ENCODE data around the gene TJP2.

TJP2 gene

DNA sequence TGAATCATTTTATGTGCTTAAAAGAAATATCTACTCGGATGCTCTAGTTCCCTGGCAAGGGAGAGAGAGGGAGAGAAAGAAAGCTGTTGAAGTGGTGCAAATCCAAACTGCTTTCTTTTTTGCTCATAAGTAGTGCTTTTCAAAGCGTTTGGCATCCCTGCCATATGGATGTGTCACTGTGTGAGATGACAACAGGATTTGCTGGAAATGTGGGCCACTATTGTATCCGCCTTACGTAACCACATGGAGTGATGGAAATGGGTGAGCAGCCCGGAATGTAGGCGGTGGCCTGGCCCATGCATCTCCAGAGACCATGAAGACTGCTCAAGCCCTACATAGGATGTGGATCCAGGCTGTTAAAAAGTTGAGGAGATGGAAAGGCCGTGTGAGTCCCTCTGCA, 30.8 kb downstream of the TJP2 start:
- Histone ChIP-seq H3K27ac (ENCODE audit: low read length, poor library complexity, severe bottlenecking) (no peak overlapping the region), H2BK5ac (ENCODE audit: low read depth, low read length, poor library complexity, severe bottlenecking) (no peak overlapping the region), H4K91ac (ENCODE audit: low read length) (no peak overlapping the region), H3K4me1 (ENCODE audit: control insufficient read depth, insufficient read depth, low read depth, low read length) (peaks cover 9% of the 10 kb centered on the region), H3K14ac (ENCODE audit: low read length in 2 of 2) (peak overlapping the region in 1 of 2 experiments; percentile 27), H3K27me3 (ENCODE audit: control insufficient read depth in 1 of 2, insufficient read depth in 1 of 2, low read length in 2 of 2) (no peaks in the 10 kb centered on the region), H3K36me3 (ENCODE audit: control insufficient read depth in 1 of 2, insufficient read depth in 2 of 2, low read depth in 1 of 2, low read length in 2 of 2) (no peaks in the 10 kb centered on the region), H3K4me2 (ENCODE audit: low read length, poor library complexity, severe bottlenecking) (no peak overlapping the region), H3K4me3 (ENCODE audit: insufficient read depth in 1 of 2, low read depth in 1 of 2, low read length in 2 of 2) (peak overlapping the region in 1 of 2 experiments; percentile 67), H2BK12ac (ENCODE audit: low read length in 2 of 2) (no peak overlapping the region), H3K9ac (ENCODE audit: low read length) (peak overlapping the region; percentile 59), H3K79me1 (replicated peaks; ENCODE audit: low read length, poor library complexity, severe bottlenecking) (peaks cover 36% of the 10 kb centered on the region), H3K4ac (ENCODE audit: low read depth in 1 of 2, low read length in 2 of 2) (no peak overlapping the region), H2AFZ (ENCODE audit: low read depth, low read length) (no peak overlapping the region), H3K9me3 (ENCODE audit: control insufficient read depth, low read length) (no peaks in the 10 kb centered on the region), H2BK120ac (ENCODE audit: low read depth, low read length) (no peak overlapping the region), H4K8ac (ENCODE audit: low read length) (no peak overlapping the region), H2BK15ac (ENCODE audit: low read depth, poor library complexity, severe bottlenecking) (no peak overlapping the region), H3K23ac (ENCODE audit: low read length in 2 of 2) (no peak overlapping the region), H3K18ac (ENCODE audit: low read depth in 1 of 2, low read length in 2 of 2) (peak overlapping the region in 1 of 2 experiments; percentile 14), H2AK5ac (ENCODE audit: low read length, severe bottlenecking) (no peak overlapping the region)
- WGBS, result 90% methylated on average over 7 of the region's 7 CpGs
- peak; percentile 49 for DNase-seq

DNA sequence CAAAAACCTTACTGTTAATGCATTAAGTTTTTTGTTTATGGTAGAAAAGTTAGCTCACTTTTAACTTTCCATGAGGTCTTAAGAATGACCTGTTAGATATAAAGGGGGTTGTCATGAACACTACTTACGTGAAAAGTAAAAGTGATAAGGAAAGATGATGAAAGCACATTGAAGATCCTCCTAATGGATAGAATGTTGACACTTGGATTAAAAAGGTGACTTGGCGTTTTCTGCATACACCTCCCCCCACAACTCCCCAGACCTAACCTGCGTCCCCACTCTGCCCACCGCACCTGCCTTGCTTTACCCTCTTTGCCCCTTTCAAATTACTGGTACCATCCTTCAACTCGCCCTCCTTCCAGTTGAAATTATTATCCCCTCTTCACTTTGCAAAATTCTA, 32.0 kb downstream of the TJP2 start:
- H3K4me1 ChIP-seq (ENCODE audit: control insufficient read depth, insufficient read depth, low read depth, low read length), result peaks cover 3% of the 10 kb centered on the region
- no peaks in the 10 kb centered on the region for H3K36me3 ChIP-seq (ENCODE audit: control insufficient read depth in 1 of 2, insufficient read depth in 2 of 2, low read depth in 1 of 2, low read length in 2 of 2)
- H3K14ac ChIP-seq (ENCODE audit: low read length in 2 of 2), result peak overlapping the region in 1 of 2 experiments; percentile 15
- H3K27ac ChIP-seq (ENCODE audit: low read length, poor library complexity, severe bottlenecking), result no peak overlapping the region
- WGBS, result 94% methylated on average over 4 of the region's 5 CpGs
- H3K9ac ChIP-seq (ENCODE audit: low read length), result no peak overlapping the region
- no peak overlapping the region for H2AFZ ChIP-seq (ENCODE audit: low read depth, low read length)
- no peak overlapping the region for H3K4me3 ChIP-seq (ENCODE audit: insufficient read depth in 1 of 2, low read depth in 1 of 2, low read length in 2 of 2)
- no peak overlapping the region for H4K8ac ChIP-seq (ENCODE audit: low read length)
- H3K27me3 ChIP-seq (ENCODE audit: control insufficient read depth in 1 of 2, insufficient read depth in 1 of 2, low read length in 2 of 2), result no peaks in the 10 kb centered on the region
- no peak for DNase-seq
- no peak overlapping the region for H2BK15ac ChIP-seq (ENCODE audit: low read depth, poor library complexity, severe bottlenecking)
- peaks cover 37% of the 10 kb centered on the region for H3K79me1 ChIP-seq (replicated peaks; ENCODE audit: low read length, poor library complexity, severe bottlenecking)
- H3K23ac ChIP-seq (ENCODE audit: low read length in 2 of 2), result no peak overlapping the region
- no peak overlapping the region for H4K91ac ChIP-seq (ENCODE audit: low read length)
- H2BK120ac ChIP-seq (ENCODE audit: low read depth, low read length), result no peak overlapping the region
- H2AK5ac ChIP-seq (ENCODE audit: low read length, severe bottlenecking), result no peak overlapping the region
- H3K4ac ChIP-seq (ENCODE audit: low read depth in 1 of 2, low read length in 2 of 2), result no peak overlapping the region
- H2BK12ac ChIP-seq (ENCODE audit: low read length in 2 of 2), result no peak overlapping the region
- no peaks in the 10 kb centered on the region for H3K9me3 ChIP-seq (ENCODE audit: control insufficient read depth, low read length)
- H2BK5ac ChIP-seq (ENCODE audit: low read depth, low read length, poor library complexity, severe bottlenecking), result no peak overlapping the region
- no peak overlapping the region for H3K4me2 ChIP-seq (ENCODE audit: low read length, poor library complexity, severe bottlenecking)
- peak overlapping the region in 1 of 2 experiments; percentile 57 for H3K18ac ChIP-seq (ENCODE audit: low read depth in 1 of 2, low read length in 2 of 2)

- H3K79me1 ChIP-seq (replicated peaks; ENCODE audit: low read length, poor library complexity, severe bottlenecking), result peaks cover 32% of the 10 kb centered on the region
- no peak overlapping the region for H3K27ac ChIP-seq (ENCODE audit: low read length, poor library complexity, severe bottlenecking)
- H3K4me2 ChIP-seq (ENCODE audit: low read length, poor library complexity, severe bottlenecking), result no peak overlapping the region
- no peak overlapping the region for H4K8ac ChIP-seq (ENCODE audit: low read length)
- H3K9me3 ChIP-seq (ENCODE audit: control insufficient read depth, low read length), result no peaks in the 10 kb centered on the region
- 78% methylated on average over 6 of the region's 6 CpGs for WGBS
- H2AK5ac ChIP-seq (ENCODE audit: low read length, severe bottlenecking), result no peak overlapping the region
- no peak overlapping the region for H3K23ac ChIP-seq (ENCODE audit: low read length in 2 of 2)
- H3K18ac ChIP-seq (ENCODE audit: low read depth in 1 of 2, low read length in 2 of 2), result no peak overlapping the region
- H3K27me3 ChIP-seq (ENCODE audit: control insufficient read depth in 1 of 2, insufficient read depth in 1 of 2, low read length in 2 of 2), result no peaks in the 10 kb centered on the region
- H2AFZ ChIP-seq (ENCODE audit: low read depth, low read length), result no peak overlapping the region
- H2BK5ac ChIP-seq (ENCODE audit: low read depth, low read length, poor library complexity, severe bottlenecking), result no peak overlapping the region
- no peak overlapping the region for H2BK12ac ChIP-seq (ENCODE audit: low read length in 2 of 2)
- no peak overlapping the region for H2BK120ac ChIP-seq (ENCODE audit: low read depth, low read length)
- DNase-seq, result no peak
- no peak overlapping the region for H3K14ac ChIP-seq (ENCODE audit: low read length in 2 of 2)
- H3K36me3 ChIP-seq (ENCODE audit: control insufficient read depth in 1 of 2, insufficient read depth in 2 of 2, low read depth in 1 of 2, low read length in 2 of 2), result no peaks in the 10 kb centered on the region
- H2BK15ac ChIP-seq (ENCODE audit: low read depth, poor library complexity, severe bottlenecking), result no peak overlapping the region
- H3K4me3 ChIP-seq (ENCODE audit: insufficient read depth in 1 of 2, low read depth in 1 of 2, low read length in 2 of 2), result no peak overlapping the region
- no peak overlapping the region for H3K9ac ChIP-seq (ENCODE audit: low read length)
- H4K91ac ChIP-seq (ENCODE audit: low read length), result no peak overlapping the region
- no peak overlapping the region for H3K4ac ChIP-seq (ENCODE audit: low read depth in 1 of 2, low read length in 2 of 2)
- H3K4me1 ChIP-seq (ENCODE audit: control insufficient read depth, insufficient read depth, low read depth, low read length), result peaks cover 3% of the 10 kb centered on the region
These were observed 33.4 kb downstream of the TJP2 start for GRCh38 chr9:69207503-69207902.

DNA sequence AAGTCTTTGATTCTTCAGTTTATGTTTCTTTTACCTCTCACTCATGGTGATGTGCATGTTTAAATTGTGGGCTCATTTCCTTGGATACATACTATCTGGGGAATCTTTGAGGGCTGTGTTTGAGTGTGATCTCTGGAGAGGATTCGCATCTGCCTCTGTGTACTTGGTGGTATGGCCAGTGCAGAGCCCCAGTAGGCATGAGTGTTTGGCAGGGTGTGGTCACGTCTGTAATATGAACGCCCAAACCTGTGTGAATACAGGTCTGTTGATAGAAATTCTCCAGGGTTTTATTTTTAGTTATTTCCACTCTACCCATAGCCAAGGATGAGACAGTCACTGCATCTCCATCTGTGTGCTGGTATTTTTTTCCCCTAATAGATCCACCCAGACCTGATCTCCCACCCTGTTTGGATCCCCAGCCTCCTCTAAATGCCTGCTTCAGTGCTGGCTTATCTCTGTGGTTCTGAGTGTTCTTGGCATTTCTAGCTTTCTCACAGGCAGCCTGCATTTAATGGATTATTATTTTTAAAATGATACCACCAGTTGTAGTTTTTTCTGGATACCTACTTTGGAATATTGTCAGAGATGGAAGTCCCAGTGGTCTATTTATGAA, 37.5 kb downstream of the TJP2 start:
- Histone ChIP-seq H3K9me3 (ENCODE audit: control insufficient read depth, low read length) (no peaks in the 10 kb centered on the region), H3K79me1 (replicated peaks; ENCODE audit: low read length, poor library complexity, severe bottlenecking) (peaks cover 25% of the 10 kb centered on the region), H4K8ac (ENCODE audit: low read length) (no peak overlapping the region), H3K4me3 (ENCODE audit: insufficient read depth in 1 of 2, low read depth in 1 of 2, low read length in 2 of 2) (no peak overlapping the region), H2BK15ac (ENCODE audit: low read depth, poor library complexity, severe bottlenecking) (no peak overlapping the region), H3K27ac (ENCODE audit: low read length, poor library complexity, severe bottlenecking) (no peak overlapping the region), H3K36me3 (ENCODE audit: control insufficient read depth in 1 of 2, insufficient read depth in 2 of 2, low read depth in 1 of 2, low read length in 2 of 2) (peaks cover 0 to 1% of the 10 kb centered on the region in 2 experiments), H3K23ac (ENCODE audit: low read length in 2 of 2) (no peak overlapping the region), H4K91ac (ENCODE audit: low read length) (no peak overlapping the region), H2AK5ac (ENCODE audit: low read length, severe bottlenecking) (no peak overlapping the region), H2BK120ac (ENCODE audit: low read depth, low read length) (no peak overlapping the region), H2AFZ (ENCODE audit: low read depth, low read length) (no peak overlapping the region), H3K4ac (ENCODE audit: low read depth in 1 of 2, low read length in 2 of 2) (no peak overlapping the region), H3K14ac (ENCODE audit: low read length in 2 of 2) (no peak overlapping the region), H3K4me1 (ENCODE audit: control insufficient read depth, insufficient read depth, low read depth, low read length) (no peaks in the 10 kb centered on the region), H2BK12ac (ENCODE audit: low read length in 2 of 2) (no peak overlapping the region), H3K18ac (ENCODE audit: low read depth in 1 of 2, low read length in 2 of 2) (no peak overlapping the region), H3K4me2 (ENCODE audit: low read length, poor library complexity, severe bottlenecking) (no peak overlapping the region), H2BK5ac (ENCODE audit: low read depth, low read length, poor library complexity, severe bottlenecking) (no peak overlapping the region), H3K27me3 (ENCODE audit: control insufficient read depth in 1 of 2, insufficient read depth in 1 of 2, low read length in 2 of 2) (no peaks in the 10 kb centered on the region), H3K9ac (ENCODE audit: low read length) (no peak overlapping the region)
- WGBS, result 100% methylated on average over 1 of the region's 3 CpGs
- no peak for DNase-seq
